CD4-positive, alpha-beta memory T cell (primary cell): Measurements from ENCODE around the gene ANAPC10. TPM values are rescaled to one million over a fixed set of nuclear protein-coding genes. Genes with fewer than 3 reads are reported as not detected.

Experiments
- CTCF ChIA-PET: fragments of 350-600 bp; sonication (Branson Sonifier 250); formaldehyde crosslinking; loops from one replicate; lab custom pipeline; 2021; ENCODE audit warnings: inconsistent platforms; ENCODE audit not compliant: partially characterized antibody; lab: Charles Lee
- POLR2A ChIA-PET: fragments of 350-600 bp; sonication (Branson Sonifier 250); formaldehyde crosslinking; loops from one replicate; lab custom pipeline; 2021; ENCODE audit not compliant: partially characterized antibody; lab: Charles Lee
- DNase-seq, 5 donors: peaks; one replicate each; pipeline versions ENCODE4 v3.0.0 to v3.0.0-alpha.2; 2020 to 2022; ENCODE audit warnings: mixed read lengths in 1 of 5
- H3K27ac ChIP-seq: one replicate; pipeline ENCODE4 v1.7.0; 2013; ENCODE audit warnings: low read depth, low read length
- H3K27me3 ChIP-seq: 2 replicates; pipeline ENCODE4 v1.7.0; 2013; ENCODE audit warnings: mild to moderate bottlenecking, low read length, moderate library complexity; ENCODE audit not compliant: insufficient read depth
- H3K36me3 ChIP-seq: 2 replicates; pipeline ENCODE4 v1.7.0; 2013; ENCODE audit warnings: mild to moderate bottlenecking, low read length, moderate library complexity; ENCODE audit not compliant: insufficient read depth
- H3K4me1 ChIP-seq: 2 replicates; pipeline ENCODE4 v1.7.0; 2013; ENCODE audit warnings: mild to moderate bottlenecking, low read length, moderate library complexity; ENCODE audit not compliant: insufficient read depth
- H3K4me3 ChIP-seq, 2 donors: one replicate each; pipeline ENCODE4 v1.7.0; 2013; ENCODE audit warnings: low read length in 2 of 2, mild to moderate bottlenecking in 1 of 2
- H3K9me3 ChIP-seq, 2 donors: one replicate each; pipeline ENCODE4 v1.7.0; 2013; ENCODE audit warnings: low read length in 2 of 2, control low read depth in 1 of 2; ENCODE audit not compliant: control insufficient read depth in 1 of 2
- H3K27ac Mint-ChIP-seq, 7 donors: one replicate each; pipeline ENCODE4 v1.8.0; 2020 to 2021; ENCODE audit warnings: mixed read lengths in 7 of 7, mild to moderate bottlenecking in 6 of 7, inconsistent platforms in 3 of 7, moderate library complexity in 3 of 7
- H3K27me3 Mint-ChIP-seq, 2 donors: one replicate each; pipeline ENCODE4 v1.8.0; 2020 to 2021; ENCODE audit warnings: mixed read lengths in 2 of 2
- H3K36me3 Mint-ChIP-seq, 2 donors: one replicate each; pipeline ENCODE4 v1.8.0; 2020 to 2021; ENCODE audit warnings: mixed read lengths in 2 of 2, inconsistent platforms in 1 of 2, mild to moderate bottlenecking in 1 of 2
- H3K4me1 Mint-ChIP-seq, 4 donors: one replicate each; pipeline ENCODE4 v1.8.0; 2020 to 2021; ENCODE audit warnings: mixed read lengths in 4 of 4, mild to moderate bottlenecking in 1 of 4
- H3K4me3 Mint-ChIP-seq, 8 donors: one replicate each; pipeline ENCODE4 v1.8.0; 2020 to 2021; ENCODE audit warnings: mixed read lengths in 8 of 8, mild to moderate bottlenecking in 7 of 8, moderate library complexity in 6 of 8, inconsistent platforms in 3 of 8
- H3K9me3 Mint-ChIP-seq, 8 donors: one replicate each; pipeline ENCODE4 v1.8.0; 2020 to 2021; ENCODE audit warnings: mixed read lengths in 8 of 8, mild to moderate bottlenecking in 5 of 8, inconsistent platforms in 3 of 8, moderate library complexity in 1 of 8
- intact Hi-C: fragments of 100-400 bp; cut with micrococcal nuclease; formaldehyde crosslinking; loops from one replicate; pipeline ENCODE4 v1.15.1; 2023
- polyA plus RNA-seq, 2 donors: library from polyadenylated mRNA; unstranded; fragments of 300-500 nt; fragmentation: Illumina TruSeq; gene quantifications; one replicate each; pipeline ENCODE4 v1.2.3, GENCODE V29; 2021
- total RNA-seq, 2 experiments: library from RNA; stranded (reverse); gene quantifications; one replicate each; pipeline ENCODE4 v1.2.3, GENCODE V29; 2021

ANAPC10 gene
- total and polyA plus RNA-seq, 4 experiments from 2014 or later = 14.8 to 40.1 (median 25.6) TPM

DNA sequence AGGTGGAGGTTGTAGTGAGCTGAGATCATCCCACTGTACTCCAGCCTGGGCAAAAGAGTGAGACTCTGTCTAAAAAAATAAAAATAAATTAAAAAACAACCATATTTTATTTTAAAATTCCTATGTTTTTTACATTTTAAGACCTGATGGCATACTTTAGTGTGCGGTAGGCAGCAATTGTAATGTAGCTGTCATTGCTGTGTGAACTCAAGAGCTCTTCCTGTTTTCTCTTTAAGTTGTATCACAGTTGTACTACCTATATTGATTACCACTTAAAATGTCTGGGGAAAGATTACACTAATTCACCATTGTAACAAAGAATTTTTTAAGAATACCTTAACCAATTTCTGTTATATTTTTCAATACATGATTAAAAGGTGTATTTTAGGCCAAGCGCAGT is 27.4 kb upstream of the ANAPC10 start:
- Mint-ChIP-seq H3K36me3 (peaks cover 45 to 67% of the 10 kb centered on the region in 2 donors), H3K9me3 (no peaks in the 10 kb centered on the region), H3K27me3 (no peaks in the 10 kb centered on the region), H3K27ac (peak overlapping the region; percentile 81 to 94 (median 89)), H3K4me3 (peak overlapping the region in 3 of 8 donors; percentile 35 to 82 (median 68)), H3K4me1 (peaks cover 13 to 19% (median 15%) of the 10 kb centered on the region in 4 donors)
- DNase-seq = no peak
- intact Hi-C loops = no loop called here
- peak overlapping the region; percentile 53 for H3K27ac ChIP-seq
- H3K36me3 ChIP-seq = peaks cover 39% of the 10 kb centered on the region
- ChIA-PET CTCF (interaction anchor here (1.2 kb wide), 1 partner anchor 27 kb away, joined by 5 read pairs; the partner anchor contains the start of genes ABCE1 and ANAPC10), POLR2A (interaction anchor here (2.7 kb wide), 1 partner anchor 27 kb away, joined by 15 read pairs; the partner anchor contains the start of genes ABCE1 and ANAPC10)
- H3K27me3 ChIP-seq = no peaks in the 10 kb centered on the region
- H3K4me3 ChIP-seq = no peak overlapping the region
- no peaks in the 10 kb centered on the region for H3K9me3 ChIP-seq
- peaks cover 15% of the 10 kb centered on the region for H3K4me1 ChIP-seq

DNA sequence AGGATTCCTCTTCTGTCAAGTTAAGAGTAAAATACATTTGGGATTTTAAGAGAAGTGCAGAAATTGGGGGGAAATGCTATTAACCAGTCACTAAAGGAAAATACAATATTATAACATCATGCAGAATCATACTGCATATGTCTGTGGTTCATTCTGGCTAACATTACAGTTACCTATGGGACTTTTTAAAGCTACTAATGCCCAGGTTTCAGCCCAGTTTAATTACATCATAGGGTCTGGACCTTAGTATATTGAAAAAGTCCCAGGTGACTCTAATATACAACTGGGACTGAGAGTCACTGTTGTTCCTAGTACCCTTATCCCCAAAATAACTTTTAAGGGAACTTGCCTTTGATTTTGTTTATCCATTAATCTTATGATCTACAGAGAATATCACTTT is 10.1 kb upstream of the ANAPC10 start:
- no peaks in the 10 kb centered on the region for H3K27me3 Mint-ChIP-seq
- Histone ChIP-seq H3K9me3 (no peaks in the 10 kb centered on the region), H3K27me3 (no peaks in the 10 kb centered on the region), H3K36me3 (peaks cover 65% of the 10 kb centered on the region), H3K27ac (no peak overlapping the region), H3K4me3 (no peak overlapping the region), H3K4me1 (peaks cover 10% of the 10 kb centered on the region)
- DNase-seq = no peak
- H3K9me3 Mint-ChIP-seq = no peaks in the 10 kb centered on the region
- no peak overlapping the region for H3K4me3 Mint-ChIP-seq
- POLR2A ChIA-PET = interaction anchor here (0.9 kb wide), 1 partner anchor 9 kb away, joined by 3 read pairs; no protein-coding TSS in a partner anchor
- H3K36me3 Mint-ChIP-seq = peaks cover 35 to 57% of the 10 kb centered on the region in 2 donors
- CTCF ChIA-PET = no interaction called here
- peaks cover 0 to 11% (median 6%) of the 10 kb centered on the region in 4 donors for H3K4me1 Mint-ChIP-seq
- intact Hi-C loops = loop anchor here (5.0 kb wide), 1 partner anchor 34 kb away; no protein-coding TSS in a partner anchor
- no peak overlapping the region for H3K27ac Mint-ChIP-seq

DNA sequence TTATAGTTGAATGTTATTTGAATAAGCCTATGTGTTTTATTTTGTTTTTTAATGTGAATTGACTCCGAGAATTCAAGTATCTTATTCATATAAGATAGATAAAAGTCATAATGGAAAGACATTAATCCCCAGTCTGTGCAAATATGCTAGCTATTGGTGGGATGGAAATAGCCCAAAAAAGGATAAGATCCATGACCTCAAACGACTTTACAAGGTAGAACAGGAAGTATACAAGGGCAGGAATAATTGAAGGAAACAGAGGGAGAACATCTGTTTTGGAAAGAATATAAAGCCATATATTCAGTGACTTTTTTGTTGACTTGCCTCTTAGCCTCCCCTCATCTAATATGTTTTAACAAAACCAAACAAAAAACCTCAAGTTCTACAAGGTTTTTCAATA is 9.1 kb upstream of the ANAPC10 start:
- Mint-ChIP-seq H3K27ac (peak overlapping the region in 2 of 7 donors; percentile 31 to 69), H3K36me3 (peaks cover 25 to 47% of the 10 kb centered on the region in 2 donors)
- POLR2A ChIA-PET = no interaction called here

DNA sequence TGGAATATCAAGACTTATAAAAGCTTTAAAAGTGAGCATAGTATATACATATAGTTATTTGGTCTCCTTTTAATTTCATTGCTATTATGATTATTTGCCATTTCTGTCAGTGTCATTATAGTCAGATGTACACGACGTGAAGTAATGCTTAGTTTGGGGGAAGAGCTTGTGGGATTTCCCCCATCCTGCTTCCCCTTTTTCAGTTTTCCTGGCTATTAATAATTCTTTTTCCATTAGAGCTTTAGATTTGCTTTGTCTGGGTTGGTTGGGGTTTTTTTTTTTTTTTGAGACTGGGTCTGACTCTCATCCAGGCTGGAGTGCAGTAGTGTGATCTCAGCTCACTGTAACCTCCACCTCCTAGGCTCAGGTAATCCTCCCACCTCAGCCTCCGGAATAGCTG is 5.5 kb upstream of the ANAPC10 start:
- Histone ChIP-seq H3K27me3 (no peaks in the 10 kb centered on the region), H3K36me3 (peaks cover 29% of the 10 kb centered on the region), H3K27ac (no peak overlapping the region), H3K4me3 (no peak overlapping the region), H3K4me1 (peaks cover 53% of the 10 kb centered on the region), H3K9me3 (no peaks in the 10 kb centered on the region)
- intact Hi-C loops = no loop called here
- peak overlapping the region in 2 of 7 donors; percentile 10 to 17 for H3K27ac Mint-ChIP-seq
- no peak overlapping the region for H3K4me3 Mint-ChIP-seq
- H3K36me3 Mint-ChIP-seq = peaks cover 5 to 30% of the 10 kb centered on the region in 2 donors
- peaks cover 4 to 21% (median 17%) of the 10 kb centered on the region in 4 donors for H3K4me1 Mint-ChIP-seq
- H3K9me3 Mint-ChIP-seq = no peaks in the 10 kb centered on the region
- no peaks in the 10 kb centered on the region for H3K27me3 Mint-ChIP-seq
- POLR2A ChIA-PET = no interaction called here
- no peak for DNase-seq
- CTCF ChIA-PET = interaction anchor here (0.6 to 1.2 kb wide), 2 partner anchors 67 to 933 kb away, joined by 4 read pairs; no protein-coding TSS in a partner anchor

More for the DNA sequence above, 9.1 kb upstream of the ANAPC10 start:
- no peaks in the 10 kb centered on the region for H3K27me3 ChIP-seq
- Mint-ChIP-seq H3K4me3 (no peak overlapping the region), H3K4me1 (peaks cover 0 to 11% (median 5%) of the 10 kb centered on the region in 4 donors), H3K9me3 (no peaks in the 10 kb centered on the region), H3K27me3 (no peaks in the 10 kb centered on the region)
- H3K36me3 ChIP-seq = peaks cover 56% of the 10 kb centered on the region
- no peak for DNase-seq
- no peak overlapping the region for H3K4me3 ChIP-seq
- intact Hi-C loops = loop anchor here (5.0 kb wide), 1 partner anchor 35 kb away; no protein-coding TSS in a partner anchor
- CTCF ChIA-PET = no interaction called here
- no peaks in the 10 kb centered on the region for H3K9me3 ChIP-seq
- H3K27ac ChIP-seq = no peak overlapping the region
- H3K4me1 ChIP-seq = peaks cover 20% of the 10 kb centered on the region

DNA sequence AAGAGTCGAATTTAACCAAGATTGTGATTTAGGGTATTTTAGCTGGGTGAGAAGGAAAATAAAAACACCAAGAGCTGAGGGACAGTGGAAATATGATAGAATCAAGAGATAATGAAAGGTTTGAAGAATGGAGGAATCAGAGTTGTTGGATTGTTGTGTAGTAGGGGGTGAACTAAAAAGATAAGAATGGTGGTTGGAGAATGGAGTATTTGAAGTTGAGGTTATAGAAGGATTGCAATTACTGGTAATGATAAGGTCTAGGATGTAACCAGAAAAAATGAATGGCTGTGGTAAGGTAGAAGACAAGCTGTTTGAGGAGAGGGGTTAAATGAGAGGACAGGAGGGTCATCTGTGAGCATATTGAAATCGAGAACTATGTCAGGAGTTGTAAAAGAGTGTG is 4.6 kb upstream of the ANAPC10 start:
- Histone ChIP-seq H3K9me3 (no peaks in the 10 kb centered on the region), H3K27me3 (no peaks in the 10 kb centered on the region), H3K27ac (no peak overlapping the region), H3K4me3 (no peak overlapping the region), H3K36me3 (peaks cover 23% of the 10 kb centered on the region), H3K4me1 (peaks cover 54% of the 10 kb centered on the region)
- intact Hi-C loops = no loop called here
- Mint-ChIP-seq H3K36me3 (peaks cover 4 to 31% of the 10 kb centered on the region in 2 donors), H3K4me1 (peaks cover 10 to 24% (median 20%) of the 10 kb centered on the region in 4 donors), H3K27me3 (no peaks in the 10 kb centered on the region), H3K9me3 (no peaks in the 10 kb centered on the region), H3K4me3 (no peak overlapping the region), H3K27ac (no peak overlapping the region)
- no peak for DNase-seq
- ChIA-PET POLR2A (interaction anchor here (2.1 kb wide), 1 partner anchor 76 kb away, joined by 8 read pairs; no protein-coding TSS in a partner anchor), CTCF (interaction anchor here (1.2 kb wide), 1 partner anchor 68 kb away, joined by 4 read pairs; no protein-coding TSS in a partner anchor)

DNA sequence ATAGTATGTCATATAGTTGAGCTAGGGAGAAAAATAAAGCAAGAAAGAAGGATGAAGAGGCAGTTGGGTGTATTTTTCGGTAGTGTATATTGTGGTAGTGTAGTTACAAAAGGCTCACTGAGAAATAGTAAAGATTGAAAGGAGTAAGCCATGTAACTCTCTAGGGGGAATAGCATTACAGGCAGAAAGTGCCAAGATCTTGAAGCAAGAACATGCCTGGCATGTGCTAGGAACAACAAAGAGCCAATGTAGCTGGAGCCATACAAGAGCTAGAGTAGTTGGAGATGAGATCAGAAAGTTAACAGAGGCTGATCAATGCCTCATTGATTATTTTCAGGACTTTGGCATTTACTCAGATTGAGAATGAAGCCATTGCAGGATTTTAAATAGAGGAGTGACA is 3.1 kb upstream of the ANAPC10 start:
- no peak overlapping the region for H3K4me3 Mint-ChIP-seq
- peaks cover 0 to 3% (median 0%) of the 10 kb centered on the region in 8 donors for H3K9me3 Mint-ChIP-seq
- Histone ChIP-seq H3K4me3 (no peak overlapping the region), H3K27ac (no peak overlapping the region), H3K9me3 (no peaks in the 10 kb centered on the region), H3K4me1 (peaks cover 64% of the 10 kb centered on the region), H3K27me3 (no peaks in the 10 kb centered on the region), H3K36me3 (peaks cover 10% of the 10 kb centered on the region)
- DNase-seq = no peak
- intact Hi-C loops = no loop called here
- POLR2A ChIA-PET = interaction anchor here (2.1 kb wide), 1 partner anchor 77 kb away, joined by 8 read pairs; no protein-coding TSS in a partner anchor
- no peaks in the 10 kb centered on the region for H3K27me3 Mint-ChIP-seq
- H3K27ac Mint-ChIP-seq = no peak overlapping the region
- CTCF ChIA-PET = interaction anchor here (0.9 kb wide), 1 partner anchor 54 kb away, joined by 3 read pairs; no protein-coding TSS in a partner anchor
- H3K36me3 Mint-ChIP-seq = peaks cover 0 to 24% of the 10 kb centered on the region in 2 donors
- H3K4me1 Mint-ChIP-seq = peaks cover 19 to 34% (median 23%) of the 10 kb centered on the region in 4 donors

DNA sequence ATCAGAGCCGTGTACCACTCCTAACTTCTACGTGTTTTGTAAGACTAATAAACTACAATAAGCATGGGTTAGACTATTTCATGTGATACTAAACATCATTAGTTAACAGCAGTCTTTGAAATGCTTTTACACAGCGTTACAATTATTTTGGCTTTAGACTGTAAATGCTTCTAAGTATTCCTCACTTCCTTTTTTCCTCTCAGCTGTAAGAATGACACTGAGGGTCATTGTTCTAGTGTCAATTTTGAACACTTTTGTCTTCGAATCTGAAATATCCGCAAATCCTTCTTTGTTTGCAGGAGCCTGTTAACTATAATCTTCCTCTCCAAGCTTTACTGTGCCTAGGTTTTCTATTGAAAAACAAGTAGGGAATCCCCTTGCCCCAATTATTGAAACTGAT is 1.7 kb upstream of the ANAPC10 start:
- Histone ChIP-seq H3K27ac (peak overlapping the region; percentile 83), H3K9me3 (no peaks in the 10 kb centered on the region), H3K4me1 (peaks cover 64% of the 10 kb centered on the region), H3K36me3 (no peaks in the 10 kb centered on the region), H3K27me3 (no peaks in the 10 kb centered on the region), H3K4me3 (peak overlapping the region in 1 of 2 donors; percentile 96)
- Mint-ChIP-seq H3K36me3 (peaks cover 8 to 31% of the 10 kb centered on the region in 2 donors), H3K4me1 (peaks cover 27 to 43% (median 30%) of the 10 kb centered on the region in 4 donors), H3K4me3 (peak overlapping the region; percentile 91 to 98 (median 97)), H3K27ac (peak overlapping the region in 6 of 7 donors; percentile 76 to 99 (median 98)), H3K27me3 (no peaks in the 10 kb centered on the region), H3K9me3 (peaks cover 0 to 3% (median 0%) of the 10 kb centered on the region in 8 donors)
- intact Hi-C loops = loop anchor here (2.0 to 10.0 kb wide), 4 partner anchors 19 to 1915 kb away; partner anchors contain the start of genes LSM6 and USP38
- POLR2A ChIA-PET = interaction anchor here (0.6 to 3.0 kb wide), 8 partner anchors 9 to 1997 kb away, joined by 3 to 51 read pairs (median 11); partner anchors contain the start of genes MMAA and OTUD4
- DNase-seq = no peak
- CTCF ChIA-PET = interaction anchor here (1.6 kb wide), 1 partner anchor 26 kb away, joined by 5 read pairs; no protein-coding TSS in a partner anchor
